IMR-90 (cell line): ENCODE measurements around the gene CRYGA. TPM values are rescaled to one million over a fixed set of nuclear protein-coding genes. Genes with fewer than 3 reads are reported as not detected.

ENCODE experiments used
- ATAC-seq: fragments of 200-7000 bp; cut with Tn5 transposase; 2 replicates; pipeline ENCODE4 v1.9.1; 2020; ENCODE audit warnings: low read depth, mild to moderate bottlenecking, moderate library complexity
- BruUV-seq: library from RNA; stranded (reverse); fragments of 400-500 nt; replicated peaks from 2 replicates; lab custom pipeline; 2021; lab: Mats Ljungman, UMichigan
- CTCF ChIA-PET: fragments of 300-600 bp; formaldehyde crosslinking; extraction: SDS; loops from one replicate; lab custom pipeline; 2021; ENCODE audit warnings: antibody characterized with exemption; lab: Yijun Ruan, JAX
- POLR2A ChIA-PET: fragments of 300-600 bp; sonication (Branson Sonifier 250); formaldehyde crosslinking; loops from one replicate; lab custom pipeline; 2022; ENCODE audit warnings: antibody characterized with exemption; ENCODE audit not compliant: unreplicated experiment; lab: Charles Lee
- DNase-seq: peaks from one replicate; pipeline ENCODE4 v3.0.0; 2013
- H2AFZ ChIP-seq: replicated peaks from 2 replicates; pipeline ENCODE3; 2013; ENCODE audit warnings: low read length, mild to moderate bottlenecking; ENCODE audit not compliant: poor library complexity
- H2AK5ac ChIP-seq: 2 replicates; pipeline ENCODE4 v1.6.1; 2013; ENCODE audit warnings: low read depth, low read length, inconsistent platforms
- H2AK9ac ChIP-seq: replicated peaks from 2 replicates; pipeline ENCODE3; 2013; ENCODE audit warnings: mild to moderate bottlenecking, low read depth, low read length, moderate library complexity; ENCODE audit not compliant: poor library complexity
- H2BK120ac ChIP-seq: 2 replicates; pipeline ENCODE4 v1.6.1; 2013; ENCODE audit warnings: low read depth, low read length, inconsistent platforms
- H2BK15ac ChIP-seq: 3 replicates; pipeline ENCODE4 v1.6.1; 2013; ENCODE audit warnings: low read depth, low read length, inconsistent platforms
- H2BK20ac ChIP-seq: 2 replicates; pipeline ENCODE4 v1.6.1; 2013; ENCODE audit warnings: low read depth, mild to moderate bottlenecking, inconsistent platforms, low read length, moderate library complexity
- H2BK5ac ChIP-seq: 2 replicates; pipeline ENCODE4 v1.6.1; 2013; ENCODE audit warnings: mild to moderate bottlenecking, low read depth, low read length, inconsistent platforms; ENCODE audit not compliant: poor library complexity, severe bottlenecking
- H3K14ac ChIP-seq: replicated peaks from 2 replicates; pipeline ENCODE4 v1.6.1; 2013; ENCODE audit warnings: low read depth, low read length, inconsistent platforms
- H3K18ac ChIP-seq: 2 replicates; pipeline ENCODE4 v1.6.1; 2013; ENCODE audit warnings: low read depth, low read length, control low read depth
- H3K23ac ChIP-seq: 2 replicates; pipeline ENCODE4 v1.6.1; 2013; ENCODE audit warnings: low read depth, low read length, inconsistent platforms
- H3K27ac ChIP-seq: 2 replicates; pipeline ENCODE4 v1.5.1; 2013; ENCODE audit warnings: mild to moderate bottlenecking, control low read depth, low read length; ENCODE audit not compliant: insufficient read depth
- H3K27me3 ChIP-seq: 2 replicates; pipeline ENCODE4 v1.6.1; 2013; ENCODE audit warnings: low read length; ENCODE audit not compliant: control insufficient read depth, insufficient read depth
- H3K36me3 ChIP-seq: 2 replicates; pipeline ENCODE4 v1.6.1; 2013; ENCODE audit warnings: low read length, mixed read lengths; ENCODE audit not compliant: control insufficient read depth, insufficient read depth
- H3K4ac ChIP-seq: 2 replicates; pipeline ENCODE4 v1.6.1; 2013; ENCODE audit warnings: low read depth, low read length, inconsistent platforms
- H3K4me1 ChIP-seq: 2 replicates; pipeline ENCODE4 v1.6.1; 2013; ENCODE audit warnings: low read length, mixed read lengths; ENCODE audit not compliant: control insufficient read depth, insufficient read depth
- H3K4me2 ChIP-seq: 2 replicates; pipeline ENCODE4 v1.6.1; 2013; ENCODE audit warnings: low read depth, mild to moderate bottlenecking, control low read depth, low read length, moderate library complexity
- H3K4me3 ChIP-seq: 2 replicates; pipeline ENCODE4 v1.5.1; 2013; ENCODE audit warnings: low read depth, mild to moderate bottlenecking, control low read depth, low read length, moderate library complexity; ENCODE audit not compliant: insufficient read depth
- H3K56ac ChIP-seq: 2 replicates; pipeline ENCODE4 v1.6.1; 2013; ENCODE audit warnings: low read length, inconsistent platforms; ENCODE audit not compliant: insufficient read depth; ENCODE audit errors: extremely low read depth
- H3K79me1 ChIP-seq, 2 experiments: 2 replicates each; pipeline ENCODE4 v1.6.1; 2013; ENCODE audit warnings: low read length in 2 of 2, inconsistent platforms in 1 of 2, low read depth in 1 of 2
- H3K9ac ChIP-seq: 2 replicates; pipeline ENCODE4 v1.6.1; 2013; ENCODE audit warnings: low read depth, low read length, control low read depth
- H3K9me1 ChIP-seq: 2 replicates; pipeline ENCODE4 v1.6.1; 2013; ENCODE audit warnings: low read length, inconsistent platforms; ENCODE audit not compliant: insufficient read depth
- H3K9me3 ChIP-seq: 2 replicates; pipeline ENCODE4 v1.6.1; 2013; ENCODE audit warnings: low read length; ENCODE audit not compliant: control insufficient read depth, insufficient read depth
- H4K20me1 ChIP-seq: 2 replicates; pipeline ENCODE4 v1.6.1; 2013; ENCODE audit warnings: low read length, inconsistent platforms; ENCODE audit not compliant: insufficient read depth
- H4K5ac ChIP-seq: 2 replicates; pipeline ENCODE4 v1.6.1; 2013; ENCODE audit warnings: mild to moderate bottlenecking, low read depth, low read length, control low read depth
- H4K8ac ChIP-seq, 2 experiments: 2 replicates each; pipeline ENCODE4 v1.6.1; 2013; ENCODE audit warnings: low read depth in 2 of 2, low read length in 2 of 2, control low read depth in 1 of 2, inconsistent platforms in 1 of 2
- H4K91ac ChIP-seq: 2 replicates; pipeline ENCODE4 v1.6.1; 2013; ENCODE audit warnings: low read depth, low read length, inconsistent platforms; ENCODE audit not compliant: insufficient read depth
- BHLHE40 ChIP-seq: fragments of 150-350 bp; IDR thresholded peaks from 2 replicates; pipeline ENCODE4 v1.6.1; 2016; ENCODE audit warnings: mild to moderate bottlenecking, low read depth, low read length
- CEBPB ChIP-seq: IDR thresholded peaks from 2 replicates; pipeline ENCODE4 v1.6.1; 2012; ENCODE audit warnings: low read depth, low read length, improper control_type of control experiment
- CHD1 ChIP-seq: IDR thresholded peaks from 2 replicates; pipeline ENCODE4 v1.6.1; 2012; ENCODE audit warnings: low read depth, low read length, improper control_type of control experiment
- ELK1 ChIP-seq: fragments of 150-350 bp; IDR thresholded peaks from 2 replicates; pipeline ENCODE4 v1.6.1; 2016; ENCODE audit warnings: low read depth, mild to moderate bottlenecking, low read length, moderate library complexity, borderline replicate concordance
- FOS ChIP-seq: fragments of 150-350 bp; IDR thresholded peaks from 2 replicates; pipeline ENCODE4 v1.6.1; 2016; ENCODE audit warnings: low read depth, low read length
- MAZ ChIP-seq: IDR thresholded peaks from 2 replicates; pipeline ENCODE4 v1.6.1; 2012; ENCODE audit warnings: low read depth, mild to moderate bottlenecking, low read length, improper control_type of control experiment, moderate library complexity, borderline replicate concordance
- NFE2L2 ChIP-seq: fragments of 150-350 bp; IDR thresholded peaks from 2 replicates; pipeline ENCODE4 v1.6.1; 2016; ENCODE audit warnings: low read depth, mild to moderate bottlenecking, low read length
- RAD21 ChIP-seq: IDR thresholded peaks from 2 replicates; pipeline ENCODE4 v1.6.1; 2012; ENCODE audit warnings: low read length, improper control_type of control experiment
- RFX5 ChIP-seq: IDR thresholded peaks from 2 replicates; pipeline ENCODE4 v1.8.0; 2012; ENCODE audit warnings: low read depth, mild to moderate bottlenecking, low read length, moderate library complexity
- SMC3 ChIP-seq: fragments of 150-350 bp; IDR thresholded peaks from 2 replicates; pipeline ENCODE4 v1.6.1; 2016; ENCODE audit warnings: low read depth, mild to moderate bottlenecking, antibody characterized with exemption, low read length, moderate library complexity
- WGBS, 2 experiments: methylation state at CpG; one replicate each; pipeline versions ENCODE4 v1.1.5 to v1.1.7; 2013; ENCODE audit warnings: missing lambda C conversion rate in 2 of 2; ENCODE audit not compliant: insufficient read length in 1 of 2; ENCODE audit errors: extremely low coverage in 2 of 2; 5-methylcytosine and 5-hydroxymethylcytosine counted together
- dilution Hi-C: fragments of 300-500 bp; cut with HindIII; formaldehyde crosslinking; loops from one replicate; pipeline ENCODE4 v1.14.3; 2018; ENCODE audit warnings: low sequenced_read_pairs; ENCODE audit not compliant: unreplicated experiment
- in situ Hi-C: fragments of 300-500 bp; cut with MboI; formaldehyde crosslinking; loops from 3 replicates; pipeline ENCODE4 v1.14.3; 2019; ENCODE audit warnings: low sequenced_read_pairs, inconsistent platforms, mixed read lengths
- intact Hi-C: fragments of 100-400 bp; cut with micrococcal nuclease; formaldehyde crosslinking; loops from 2 replicates; pipeline ENCODE4 v1.10.0; 2022
- polyA plus RNA-seq, 3 experiments: library from polyadenylated mRNA; depleted of rRNA; stranded (reverse); fragments of >200 nt; gene quantifications; 2 replicates each; pipeline ENCODE4 v1.2.3, GENCODE V29; 2012; ENCODE audit warnings: low replicate concordance in 1 of 3
- total RNA-seq: library from RNA; depleted of rRNA; stranded (reverse); fragments of >200 nt; gene quantifications from 2 replicates; pipeline ENCODE4 v1.2.3, GENCODE V29; 2012
- TF ChIP-seq, protein P1 (sequence below): fragments of 150-350 bp; IDR thresholded peaks from 2 replicates; pipeline ENCODE4 v1.6.1; 2017; ENCODE audit warnings: mild to moderate bottlenecking, antibody characterized with exemption, low read length, low read depth

The CRYGA gene
- total and polyA plus RNA-seq, 2 of the 4 experiments (the other 2 are of a cell fraction) = not detected

DNA sequence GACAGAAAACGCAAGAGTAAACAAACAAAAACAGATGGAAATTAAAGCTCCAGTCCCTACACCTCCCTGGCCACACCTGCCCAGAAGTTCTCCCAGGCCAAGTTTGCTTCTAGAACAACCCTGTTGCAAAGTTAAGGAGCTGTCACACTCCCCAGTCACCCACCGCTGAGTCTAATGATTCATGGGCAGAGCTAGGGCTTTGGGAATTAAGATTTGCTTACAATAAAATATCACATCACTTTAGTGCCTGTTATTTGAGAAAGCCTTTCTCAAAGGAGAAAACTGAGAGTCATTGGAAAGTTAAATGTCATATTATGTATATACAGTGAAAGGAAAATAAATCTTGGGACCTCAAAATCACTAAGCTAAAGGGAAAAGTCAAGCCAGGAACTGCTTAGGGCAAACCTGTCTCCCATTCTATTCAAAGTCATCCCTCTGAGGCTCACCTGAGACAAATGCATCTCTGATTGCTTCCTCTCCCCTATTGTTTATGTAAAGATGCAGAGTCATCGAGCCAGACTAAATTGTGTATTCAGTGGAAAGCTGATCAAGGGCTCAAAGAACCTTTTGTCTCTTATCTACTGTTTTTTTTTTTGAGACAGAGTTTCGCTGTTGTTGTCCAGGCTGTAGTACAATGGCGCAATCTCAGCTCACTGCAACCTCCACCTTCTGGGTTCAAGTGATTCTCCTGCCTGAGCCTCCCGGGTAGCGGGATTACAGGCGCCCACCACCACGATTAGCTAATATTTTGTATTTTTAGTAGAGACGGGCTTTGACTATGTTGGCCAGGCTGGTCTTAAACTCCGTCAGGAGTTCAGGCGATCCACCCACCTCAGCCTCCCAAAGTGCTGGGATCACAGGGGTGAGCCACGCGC is 20.2 kb downstream of the CRYGA start:
- no TSS peak for BruUV-seq
- DNase-seq (no peak), ATAC-seq (no peak)
- Histone ChIP-seq H3K56ac (no peak overlapping the region), H2BK20ac (no peak overlapping the region), H3K4me3 (no peak overlapping the region), H3K9ac (no peak overlapping the region), H2AFZ (no peak overlapping the region), H3K9me1 (no peaks in the 10 kb centered on the region), H4K91ac (no peak overlapping the region), H3K27ac (no peak overlapping the region), H2BK120ac (no peak overlapping the region), H2AK5ac (no peak overlapping the region), H3K4ac (no peak overlapping the region), H2AK9ac (no peak overlapping the region), H3K36me3 (no peaks in the 10 kb centered on the region), H3K79me1 (no peaks in the 10 kb centered on the region), H3K27me3 (0 out of 2 replicates have a peak, but pooled peaks cover 3% of the 10 kb centered on the region), H3K14ac (no peak overlapping the region), H3K18ac (no peak overlapping the region), H4K8ac (no peak overlapping the region), H3K9me3 (no peaks in the 10 kb centered on the region), H4K20me1 (no peaks in the 10 kb centered on the region), H3K4me2 (no peak overlapping the region), H2BK5ac (no peak overlapping the region), H3K4me1 (no peaks in the 10 kb centered on the region), H2BK15ac (no peak overlapping the region), H4K5ac (no peak overlapping the region), H3K23ac (no peak overlapping the region)
- ChIA-PET CTCF (interaction anchor here (0.6 to 1.1 kb wide), 3 partner anchors 14 to 397 kb away, joined by 3 to 7 read pairs (median 3); no protein-coding TSS in a partner anchor), POLR2A (no interaction called here)
- 40% methylated on average over 3 of the region's 14 CpGs; no CpG with 5 or more reads in 1 of the 2 experiments for WGBS, 2 experiments
- dilution Hi-C loops = no loop called here
- intact Hi-C loops = no loop called here
- in situ Hi-C loops = no loop called here
- TF ChIP-seq ELK1 = no peak
- no peak for TF ChIP-seq CEBPB
- no peak for TF ChIP-seq FOS
- no peak for TF ChIP-seq RFX5
- no peak for TF ChIP-seq NFE2L2
- no peak for TF ChIP-seq SMC3
- TF ChIP-seq, protein P1, sequence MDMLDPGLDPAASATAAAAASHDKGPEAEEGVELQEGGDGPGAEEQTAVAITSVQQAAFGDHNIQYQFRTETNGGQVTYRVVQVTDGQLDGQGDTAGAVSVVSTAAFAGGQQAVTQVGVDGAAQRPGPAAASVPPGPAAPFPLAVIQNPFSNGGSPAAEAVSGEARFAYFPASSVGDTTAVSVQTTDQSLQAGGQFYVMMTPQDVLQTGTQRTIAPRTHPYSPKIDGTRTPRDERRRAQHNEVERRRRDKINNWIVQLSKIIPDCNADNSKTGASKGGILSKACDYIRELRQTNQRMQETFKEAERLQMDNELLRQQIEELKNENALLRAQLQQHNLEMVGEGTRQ = no peak
- no peak for TF ChIP-seq RAD21
- TF ChIP-seq CHD1 = no peak
- no peak for TF ChIP-seq BHLHE40
- no peak for TF ChIP-seq MAZ
